Spleen (tissue), 7 donors: ENCODE results near the gene LDLRAD4.

Experiments used
- CTCF ChIP-seq, 11 experiments: fragments of 200-600 bp in 7 of 11; fragments of 450-650 bp in 4 of 11; sonication (generic) in 4 of 11; IDR thresholded peaks in 8 of 11; conservative IDR thresholded peaks in 3 of 11; 1 replicate in 7 of 11; 2 replicates in 4 of 11; pipeline versions ENCODE4 v1.4.0 to v1.8.0; 2016 to 2021; ENCODE audit warnings: antibody characterized with exemption in 11 of 11, inconsistent platforms in 4 of 11, mild to moderate bottlenecking in 1 of 11
- POLR2A ChIP-seq, 3 donors: fragments of 450-650 bp; IDR thresholded peaks; one replicate each; pipeline ENCODE4 v1.5.1; 2017; ENCODE audit warnings: antibody characterized with exemption in 3 of 3, mild to moderate bottlenecking in 1 of 3
- POLR2AphosphoS5 ChIP-seq, 3 donors: sonication (generic); formaldehyde crosslinking; IDR thresholded peaks; one replicate each; pipeline ENCODE4 v1.5.1; 2017; ENCODE audit warnings: antibody characterized with exemption in 3 of 3
- donor health status: DM: no; HTN: no; CAD: no; lungs with moderate emphysema.
- donor health status: DM: no; HTN: no; CAD: no.
- donor health status: DM: no; HTN: no; CAD: no.

- TF ChIP-seq POLR2A (IDR thresholded peaks at IDR 0.05) (no peak), CTCF (IDR thresholded peaks at IDR 0.05 in 8 of 11, conservative IDR thresholded peaks at IDR 0.05 in 3 of 11) (no peak), POLR2AphosphoS5 (IDR thresholded peaks at IDR 0.05) (no peak)
Measured at GRCh38 chr18:13370995-13371625, 152.6 kb downstream of the LDLRAD4 start.
